Dermis blood vessel endothelial cell (primary cell): ENCODE data around the gene TM2D3. TPM values are rescaled to one million over a fixed set of nuclear protein-coding genes. Genes with fewer than 3 reads are reported as not detected.
"Not testable (repeated sequence)": the region's sequence is repeated elsewhere in the genome, so short reads cannot be mapped to it uniquely, and the experiment has no call there.

Experiments used
- DNase-seq: peaks from one replicate; pipeline ENCODE4 v3.0.0; 2010
- total RNA-seq: library from RNA; depleted of rRNA; stranded (reverse); fragments of >200 nt; gene quantifications from 2 replicates; pipeline ENCODE4 v1.2.3, GENCODE V29; 2014

Gene TM2D3
- total RNA-seq, 1 donor from 2014 or later = 44.4 TPM

- not testable (repeated sequence) for DNase-seq
Measured at GRCh38 chr15:101654624-101655337, 2.6 kb upstream of the TM2D3 start.

GRCh38 chr15:101654171-101654570 lies 2.0 kb upstream of the TM2D3 start:
- DNase-seq = no peak

GRCh38 chr15:101652786-101653430 lies 727 bp upstream of the TM2D3 start:
- no peak for DNase-seq

GRCh38 chr15:101651554-101652097 lies 555 bp downstream of the TM2D3 start:
- peak; percentile 61 for DNase-seq

- DNase-seq = no peak
Measured at GRCh38 chr15:101650145-101650544, 2.0 kb downstream of the TM2D3 start.

GRCh38 chr15:101648356-101648755 lies 3.8 kb downstream of the TM2D3 start:
- DNase-seq = no peak

GRCh38 chr15:101647251-101647650 lies 4.9 kb downstream of the TM2D3 start:
- DNase-seq = no peak

GRCh38 chr15:101646672-101647071 lies 5.5 kb downstream of the TM2D3 start:
- no peak for DNase-seq

GRCh38 chr15:101642361-101642760 lies 9.8 kb downstream of the TM2D3 start:
- DNase-seq = peak; percentile 66

GRCh38 chr15:101641894-101642293 lies 10.3 kb downstream of the TM2D3 start:
- peak; percentile 91 for DNase-seq

GRCh38 chr15:101641129-101641764 lies 10.9 kb downstream of the TM2D3 start:
- DNase-seq = peak; percentile 91

GRCh38 chr15:101639667-101640066 lies 12.5 kb downstream of the TM2D3 start:
- DNase-seq = no peak

GRCh38 chr15:101637919-101638318 lies 14.3 kb downstream of the TM2D3 start:
- DNase-seq = no peak

GRCh38 chr15:101637516-101637915 lies 14.7 kb downstream of the TM2D3 start:
- no peak for DNase-seq

- DNase-seq = no peak
Measured at GRCh38 chr15:101637038-101637437, 15.1 kb downstream of the TM2D3 start.

- no peak for DNase-seq
Measured at GRCh38 chr15:101635944-101636727, 16.0 kb downstream of the TM2D3 start.

- no peak for DNase-seq
Measured at GRCh38 chr15:101633356-101633755, 18.8 kb downstream of the TM2D3 start.

- DNase-seq = not testable (repeated sequence)
Measured at GRCh38 chr15:101626729-101627128, 25.5 kb downstream of the TM2D3 start.

- DNase-seq = no peak
Measured at GRCh38 chr15:101625980-101626379, 26.2 kb downstream of the TM2D3 start.

- no peak for DNase-seq
Measured at GRCh38 chr15:101625184-101625583, 27.0 kb downstream of the TM2D3 start.

- DNase-seq = no peak
Measured at GRCh38 chr15:101623367-101624304, 28.5 kb downstream of the TM2D3 start.

- no peak for DNase-seq
Measured at GRCh38 chr15:101621961-101622360, 30.2 kb downstream of the TM2D3 start.
